NCI-H524 (cell line): Measurements from ENCODE around the gene DDX51.
"Not testable (repeated sequence)": the region's sequence is repeated elsewhere in the genome, so short reads cannot be mapped to it uniquely, and the experiment has no call there.

ENCODE experiments used
- DNase-seq, 2 experiments: peaks; one replicate each; lab custom pipeline; 2025; lab: John Stamatoyannopoulos, UW

DDX51 gene

GRCh38 chr12:132117558-132117875 lies 26.6 kb downstream of the DDX51 start:
- DNase-seq, result no peak

- DNase-seq, result no peak
Measured at GRCh38 chr12:132116709-132117557, 27.2 kb downstream of the DDX51 start.

- DNase-seq, result no peak
Measured at GRCh38 chr12:132115500-132115899, 28.6 kb downstream of the DDX51 start.

GRCh38 chr12:132114667-132115066 lies 29.5 kb downstream of the DDX51 start:
- no peak for DNase-seq

GRCh38 chr12:132111654-132112304 lies 32.3 kb downstream of the DDX51 start:
- DNase-seq, result no peak

- DNase-seq, result no peak
Measured at GRCh38 chr12:132110677-132111076, 33.4 kb downstream of the DDX51 start.

- DNase-seq, result no peak
Measured at GRCh38 chr12:132109741-132110140, 34.4 kb downstream of the DDX51 start.

GRCh38 chr12:132108211-132108832 lies 35.8 kb downstream of the DDX51 start:
- no peak for DNase-seq

GRCh38 chr12:132106921-132107320 lies 37.2 kb downstream of the DDX51 start:
- no peak for DNase-seq

GRCh38 chr12:132105467-132105866 lies 38.7 kb downstream of the DDX51 start:
- no peak for DNase-seq

- DNase-seq, result no peak
Measured at GRCh38 chr12:132103542-132104308, 40.4 kb downstream of the DDX51 start.

GRCh38 chr12:132103072-132103471 lies 41.0 kb downstream of the DDX51 start:
- not testable (repeated sequence) for DNase-seq

- DNase-seq, result no peak
Measured at GRCh38 chr12:132102297-132102696, 41.8 kb downstream of the DDX51 start.

- no peak for DNase-seq
Measured at GRCh38 chr12:132100306-132101065, 43.6 kb downstream of the DDX51 start.

GRCh38 chr12:132099739-132100138 lies 44.4 kb downstream of the DDX51 start:
- DNase-seq, result no peak

GRCh38 chr12:132095520-132096409 lies 48.4 kb downstream of the DDX51 start:
- DNase-seq, result no peak

- DNase-seq, result no peak
Measured at GRCh38 chr12:132094269-132094891, 49.7 kb downstream of the DDX51 start.

GRCh38 chr12:132089407-132089910 lies 54.7 kb downstream of the DDX51 start:
- no peak for DNase-seq
